Right forelimb (tissue), 1 donor: ENCODE measurements around the gene BDKRB1.

Experiments
- DNase-seq: peaks from one replicate; pipeline ENCODE4 v3.0.0-alpha.2; 2018

Gene BDKRB1

GRCh38 chr14:96285667-96286066 is 29.7 kb downstream of the BDKRB1 start:
- no peak for DNase-seq

GRCh38 chr14:96286251-96286650 is 30.2 kb downstream of the BDKRB1 start:
- no peak for DNase-seq

- DNase-seq, result no peak
These were observed 31.8 kb downstream of the BDKRB1 start for GRCh38 chr14:96287856-96288255.

- DNase-seq, result no peak
These were observed 38.2 kb downstream of the BDKRB1 start for GRCh38 chr14:96294246-96294645.

GRCh38 chr14:96297000-96297399 is 41.0 kb downstream of the BDKRB1 start:
- DNase-seq, result no peak

- no peak for DNase-seq
These were observed 42.0 kb downstream of the BDKRB1 start for GRCh38 chr14:96297997-96298515.

- no peak for DNase-seq
These were observed 43.4 kb downstream of the BDKRB1 start for GRCh38 chr14:96299441-96299840.

- DNase-seq, result no peak
These were observed 48.0 kb downstream of the BDKRB1 start for GRCh38 chr14:96303981-96304380.

GRCh38 chr14:96304956-96305355 is 48.9 kb downstream of the BDKRB1 start:
- DNase-seq, result no peak

GRCh38 chr14:96307434-96307833 is 51.4 kb downstream of the BDKRB1 start:
- no peak for DNase-seq

GRCh38 chr14:96309133-96309895 is 53.3 kb downstream of the BDKRB1 start:
- no peak for DNase-seq

GRCh38 chr14:96309896-96310330 is 53.9 kb downstream of the BDKRB1 start:
- no peak for DNase-seq

- no peak for DNase-seq
These were observed 54.9 kb downstream of the BDKRB1 start for GRCh38 chr14:96310906-96311305.
